ENCODE data around the gene PRR5L. TPM values are rescaled to one million over a fixed set of nuclear protein-coding genes. Genes with fewer than 3 reads are reported as not detected.

The PRR5L gene
- total RNA-seq, 1 experiment from 2014 or later = 1.2 TPM

DNA sequence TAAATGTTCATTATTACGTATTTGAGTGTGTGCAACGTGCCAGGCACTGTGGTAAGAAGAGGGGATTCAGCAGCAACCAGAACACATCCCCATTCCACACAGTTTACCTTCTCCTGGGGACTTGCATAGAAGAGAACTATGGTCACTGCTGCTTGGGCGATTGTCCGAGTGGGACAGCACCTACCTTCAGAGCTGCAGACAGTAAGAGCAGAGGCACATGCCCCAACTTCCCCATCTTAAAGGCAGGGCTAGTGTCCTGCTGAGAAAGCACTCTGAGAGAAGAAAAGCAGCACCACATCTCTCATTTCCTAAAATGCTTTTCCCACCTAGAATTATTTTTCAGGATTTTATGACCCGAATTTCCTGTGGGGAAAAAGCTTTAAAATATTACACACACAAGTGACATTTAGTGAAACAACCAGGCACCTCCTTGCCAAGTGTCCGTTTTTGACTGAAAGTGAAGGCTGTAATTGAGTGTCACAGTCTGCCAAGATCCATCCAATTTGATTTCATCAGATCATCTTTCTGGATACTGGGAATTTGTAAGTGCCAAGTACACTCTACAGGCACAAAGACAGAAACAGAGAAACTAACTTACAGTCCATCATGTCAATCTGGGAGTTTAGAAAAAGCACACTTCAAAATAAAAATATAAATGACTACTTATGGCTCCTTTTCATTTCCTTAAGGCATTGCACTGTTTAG, 189.4 kb downstream of the PRR5L start:
- Mint-ChIP-seq H3K36me3 (ENCODE audit: insufficient read depth, unreplicated experiment) (peaks cover 18% of the 10 kb centered on the region), H3K4me3 (ENCODE audit: low read depth, unreplicated experiment) (no peak overlapping the region), H3K27me3 (ENCODE audit: unreplicated experiment) (no peaks in the 10 kb centered on the region), H3K4me1 (ENCODE audit: low read depth, unreplicated experiment) (no peaks in the 10 kb centered on the region), H3K27ac (ENCODE audit: unreplicated experiment) (no peak overlapping the region), H3K9me3 (ENCODE audit: low read depth, unreplicated experiment) (no peaks in the 10 kb centered on the region)
- CTCF ChIA-PET = interaction anchor here (1.5 kb wide), 1 partner anchor 8 kb away, joined by 5 read pairs; no protein-coding TSS in a partner anchor
- TF ChIP-seq, protein P1, sequence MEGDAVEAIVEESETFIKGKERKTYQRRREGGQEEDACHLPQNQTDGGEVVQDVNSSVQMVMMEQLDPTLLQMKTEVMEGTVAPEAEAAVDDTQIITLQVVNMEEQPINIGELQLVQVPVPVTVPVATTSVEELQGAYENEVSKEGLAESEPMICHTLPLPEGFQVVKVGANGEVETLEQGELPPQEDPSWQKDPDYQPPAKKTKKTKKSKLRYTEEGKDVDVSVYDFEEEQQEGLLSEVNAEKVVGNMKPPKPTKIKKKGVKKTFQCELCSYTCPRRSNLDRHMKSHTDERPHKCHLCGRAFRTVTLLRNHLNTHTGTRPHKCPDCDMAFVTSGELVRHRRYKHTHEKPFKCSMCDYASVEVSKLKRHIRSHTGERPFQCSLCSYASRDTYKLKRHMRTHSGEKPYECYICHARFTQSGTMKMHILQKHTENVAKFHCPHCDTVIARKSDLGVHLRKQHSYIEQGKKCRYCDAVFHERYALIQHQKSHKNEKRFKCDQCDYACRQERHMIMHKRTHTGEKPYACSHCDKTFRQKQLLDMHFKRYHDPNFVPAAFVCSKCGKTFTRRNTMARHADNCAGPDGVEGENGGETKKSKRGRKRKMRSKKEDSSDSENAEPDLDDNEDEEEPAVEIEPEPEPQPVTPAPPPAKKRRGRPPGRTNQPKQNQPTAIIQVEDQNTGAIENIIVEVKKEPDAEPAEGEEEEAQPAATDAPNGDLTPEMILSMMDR (IDR thresholded peaks at IDR 0.05; ENCODE audit: unreplicated experiment) = no peak
- BruUV-seq (replicated peaks) = no TSS peak
- DNase-seq = no peak
- intact Hi-C loops (cut with micrococcal nuclease; ENCODE audit: unreplicated experiment) = no loop called here

DNA sequence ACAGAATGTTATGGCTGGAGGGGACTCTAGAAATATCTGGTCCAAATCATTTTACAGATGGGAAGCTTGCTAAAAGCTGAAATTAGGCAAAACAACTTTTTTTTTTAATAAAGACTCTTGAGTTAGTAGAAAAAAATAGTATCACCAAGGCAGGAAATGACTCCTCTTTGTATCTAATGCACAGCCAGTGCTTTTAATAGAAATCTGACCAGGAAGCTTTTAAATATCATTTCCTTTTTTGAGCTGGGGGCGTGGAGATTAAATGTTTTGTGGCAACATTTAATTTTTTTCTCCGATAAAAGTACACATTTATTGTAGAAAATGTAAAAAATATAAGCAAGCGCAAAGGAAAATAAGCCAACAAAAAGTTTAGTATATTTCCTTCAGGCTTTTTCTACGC, 191.5 kb downstream of the PRR5L start:
- no peak overlapping the region for H3K27ac Mint-ChIP-seq (ENCODE audit: unreplicated experiment)
- no peak for DNase-seq
- H3K4me3 Mint-ChIP-seq (ENCODE audit: low read depth, unreplicated experiment) = no peak overlapping the region
- H3K36me3 Mint-ChIP-seq (ENCODE audit: insufficient read depth, unreplicated experiment) = peaks cover 28% of the 10 kb centered on the region
- no TSS peak for BruUV-seq (replicated peaks)
- H3K9me3 Mint-ChIP-seq (ENCODE audit: low read depth, unreplicated experiment) = no peaks in the 10 kb centered on the region
- intact Hi-C loops (cut with micrococcal nuclease; ENCODE audit: unreplicated experiment) = no loop called here
- TF ChIP-seq, protein P1 (IDR thresholded peaks at IDR 0.05; ENCODE audit: unreplicated experiment) = no peak
- CTCF ChIA-PET = interaction anchor here (1.1 kb wide), 1 partner anchor 13 kb away, joined by 4 read pairs; no protein-coding TSS in a partner anchor
- H3K27me3 Mint-ChIP-seq (ENCODE audit: unreplicated experiment) = no peaks in the 10 kb centered on the region
- no peaks in the 10 kb centered on the region for H3K4me1 Mint-ChIP-seq (ENCODE audit: low read depth, unreplicated experiment)

DNA sequence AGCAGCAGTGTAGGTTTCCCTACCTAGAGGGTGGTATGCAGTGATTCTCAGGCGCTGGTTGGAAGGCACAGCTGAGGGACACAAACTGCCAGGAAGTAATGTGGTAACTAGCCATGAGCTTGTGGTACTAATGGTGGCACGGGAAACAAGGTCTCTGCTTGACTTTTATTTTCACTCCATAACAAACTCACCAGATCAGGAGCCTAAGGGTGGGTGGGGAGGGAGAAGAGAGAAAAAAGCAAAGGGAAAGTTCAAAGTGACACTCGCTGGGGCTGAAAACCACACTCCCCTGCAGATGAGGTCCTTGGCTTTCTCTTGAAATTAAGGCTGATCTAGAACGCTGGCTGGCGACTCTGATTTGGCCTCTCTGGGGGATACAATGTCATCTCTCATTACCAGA, 192.0 kb downstream of the PRR5L start:
- BruUV-seq (replicated peaks) = no TSS peak
- Mint-ChIP-seq H3K27ac (ENCODE audit: unreplicated experiment) (no peak overlapping the region), H3K36me3 (ENCODE audit: insufficient read depth, unreplicated experiment) (peaks cover 32% of the 10 kb centered on the region), H3K4me1 (ENCODE audit: low read depth, unreplicated experiment) (no peaks in the 10 kb centered on the region), H3K4me3 (ENCODE audit: low read depth, unreplicated experiment) (no peak overlapping the region), H3K27me3 (ENCODE audit: unreplicated experiment) (no peaks in the 10 kb centered on the region), H3K9me3 (ENCODE audit: low read depth, unreplicated experiment) (no peaks in the 10 kb centered on the region)
- no peak for DNase-seq
- intact Hi-C loops (cut with micrococcal nuclease; ENCODE audit: unreplicated experiment) = no loop called here
- TF ChIP-seq, protein P1 (IDR thresholded peaks at IDR 0.05; ENCODE audit: unreplicated experiment) = no peak
- CTCF ChIA-PET = interaction anchor here (1.1 kb wide), 1 partner anchor 12 kb away, joined by 4 read pairs; no protein-coding TSS in a partner anchor

DNA sequence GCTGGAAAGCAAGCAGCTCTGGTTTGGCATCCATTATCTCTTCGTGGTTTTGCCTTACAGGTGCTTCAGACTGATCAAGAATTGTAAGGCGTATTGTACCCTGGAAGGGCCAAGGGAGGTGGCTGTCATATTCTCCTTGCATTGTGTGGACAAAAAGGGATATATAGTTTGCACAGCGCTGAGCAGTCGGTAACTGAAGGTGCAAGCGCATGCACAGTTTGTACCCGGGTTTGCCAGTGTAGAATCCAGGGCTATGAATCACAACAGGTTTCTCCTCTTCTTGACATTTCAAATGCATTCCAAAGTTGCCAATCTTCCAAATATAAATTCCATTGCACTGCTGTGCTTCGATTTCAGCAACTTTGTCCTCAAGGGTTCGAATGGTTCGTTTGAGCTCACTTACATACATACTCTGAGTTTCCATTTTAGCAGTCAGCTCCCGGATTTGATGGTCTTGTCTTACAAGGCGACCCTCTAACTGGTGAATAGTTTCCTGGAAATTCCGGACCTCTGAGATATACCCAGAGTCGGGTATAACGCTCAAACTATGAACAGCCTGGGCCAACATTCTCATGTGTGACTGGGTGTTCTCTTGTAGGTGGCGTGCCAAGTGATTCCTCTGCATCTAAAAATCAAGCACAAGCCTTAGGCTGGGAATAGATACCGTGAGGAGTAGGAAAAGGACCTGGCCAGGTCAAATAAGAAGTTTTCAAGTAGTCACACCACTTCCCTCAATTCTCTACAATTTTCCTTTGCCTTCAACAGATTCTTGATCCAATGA, 194.1 kb downstream of the PRR5L start:
- no TSS peak for BruUV-seq (replicated peaks)
- peaks cover 31% of the 10 kb centered on the region for H3K36me3 Mint-ChIP-seq (ENCODE audit: insufficient read depth, unreplicated experiment)
- no peaks in the 10 kb centered on the region for H3K9me3 Mint-ChIP-seq (ENCODE audit: low read depth, unreplicated experiment)
- H3K27me3 Mint-ChIP-seq (ENCODE audit: unreplicated experiment) = no peaks in the 10 kb centered on the region
- intact Hi-C loops (cut with micrococcal nuclease; ENCODE audit: unreplicated experiment) = loop anchor here (5.0 kb wide), 1 partner anchor 183 kb away; no protein-coding TSS in a partner anchor
- H3K27ac Mint-ChIP-seq (ENCODE audit: unreplicated experiment) = no peak overlapping the region
- DNase-seq = no peak
- CTCF ChIA-PET = no interaction called here
- no peak overlapping the region for H3K4me3 Mint-ChIP-seq (ENCODE audit: low read depth, unreplicated experiment)
- TF ChIP-seq, protein P1 (IDR thresholded peaks at IDR 0.05; ENCODE audit: unreplicated experiment) = no peak
- H3K4me1 Mint-ChIP-seq (ENCODE audit: low read depth, unreplicated experiment) = no peaks in the 10 kb centered on the region
